A673 (cell line): ENCODE results near the gene METRNL. TPM values are rescaled to one million over a fixed set of nuclear protein-coding genes. Genes with fewer than 3 reads are reported as not detected.

Source experiments
- BruUV-seq: library from RNA; stranded (reverse); fragments of 400-500 nt; replicated peaks from 2 replicates; lab custom pipeline; 2021; lab: Mats Ljungman, UMichigan
- CTCF ChIA-PET: fragments of 300-600 bp; sonication (Branson Sonifier 250); formaldehyde crosslinking; loops from one replicate; lab custom pipeline; 2022; ENCODE audit warnings: antibody characterized with exemption; lab: Charles Lee
- POLR2A ChIA-PET: fragments of 300-600 bp; sonication (Branson Sonifier 250); formaldehyde crosslinking; loops from one replicate; lab custom pipeline; 2022; ENCODE audit warnings: antibody characterized with exemption; ENCODE audit not compliant: low non-redundant PET; lab: Charles Lee
- DNase-seq: peaks from one replicate; pipeline ENCODE4 v3.0.0-alpha.2; 2015; ENCODE audit warnings: low spot score
- H3K27ac ChIP-seq: fragments of 200-600 bp; sonication (generic); 2 replicates; pipeline ENCODE4 v1.5.1; 2016; ENCODE audit warnings: mixed run types, low read depth, mild to moderate bottlenecking, mixed read lengths, antibody characterized with exemption, low read length; ENCODE audit not compliant: poor library complexity, severe bottlenecking
- H3K27me3 ChIP-seq: fragments of 200-600 bp; sonication (generic); replicated peaks from 2 replicates; pipeline ENCODE4 v1.6.1; 2017; ENCODE audit warnings: mixed run types, low read depth, mild to moderate bottlenecking, mixed read lengths, antibody characterized with exemption, low read length; ENCODE audit not compliant: insufficient read depth, poor library complexity
- H3K36me3 ChIP-seq: fragments of 200-600 bp; sonication (generic); 2 replicates; pipeline ENCODE4 v1.6.1; 2016; ENCODE audit warnings: mixed run types, mild to moderate bottlenecking, mixed read lengths, antibody characterized with exemption, low read length; ENCODE audit not compliant: insufficient read depth, poor library complexity, severe bottlenecking
- H3K4me1 ChIP-seq: fragments of 200-600 bp; sonication (generic); 2 replicates; pipeline ENCODE4 v1.6.1; 2017; ENCODE audit warnings: mixed run types, mild to moderate bottlenecking, mixed read lengths, antibody characterized with exemption, low read length; ENCODE audit not compliant: insufficient read depth, poor library complexity, severe bottlenecking
- H3K4me3 ChIP-seq: fragments of 200-600 bp; sonication (generic); 2 replicates; pipeline ENCODE4 v1.5.1; 2016; ENCODE audit warnings: low read depth, mixed run types, mild to moderate bottlenecking, mixed read lengths, low read length; ENCODE audit not compliant: poor library complexity, severe bottlenecking
- H3K9me3 ChIP-seq: fragments of 200-600 bp; sonication (generic); 2 replicates; pipeline ENCODE4 v1.6.1; 2016; ENCODE audit warnings: mixed run types, low read depth, mild to moderate bottlenecking, mixed read lengths, antibody characterized with exemption, low read length; ENCODE audit not compliant: poor library complexity, severe bottlenecking
- CTCF ChIP-seq: fragments of 300-800, 200-600 bp; sonication (generic); conservative IDR thresholded peaks from 2 replicates; pipeline ENCODE4 v1.5.1; 2017; ENCODE audit warnings: low read depth, mild to moderate bottlenecking, antibody characterized with exemption, low read length, moderate library complexity, mixed read lengths
- EZH2 ChIP-seq: fragments of 200-600 bp; sonication (generic); IDR thresholded peaks from 2 replicates; pipeline ENCODE4 v1.6.1; 2017; ENCODE audit warnings: borderline replicate concordance, low read depth, mild to moderate bottlenecking, mixed read lengths, antibody characterized with exemption, low read length; ENCODE audit not compliant: poor library complexity, severe bottlenecking
- intact Hi-C: fragments of 100-400 bp; cut with micrococcal nuclease; formaldehyde crosslinking; loops from one replicate; pipeline ENCODE4 v1.10.0; 2022; ENCODE audit not compliant: unreplicated experiment
- total RNA-seq: library from RNA; stranded (reverse); gene quantifications from 2 replicates; pipeline ENCODE4 v1.2.3, GENCODE V29; 2021

The METRNL gene
- total RNA-seq, 1 experiment from 2014 or later: 16.5 TPM

- H3K27ac ChIP-seq: no peak overlapping the region
- TF ChIP-seq CTCF (no peak), EZH2 (no peak)
- H3K9me3 ChIP-seq: peaks cover 10% of the 10 kb centered on the region
- intact Hi-C loops: no loop called here
- ChIA-PET CTCF (no interaction called here), POLR2A (no interaction called here)
- no peaks in the 10 kb centered on the region for H3K27me3 ChIP-seq
- no peaks in the 10 kb centered on the region for H3K4me1 ChIP-seq
- no peak overlapping the region for H3K4me3 ChIP-seq
- BruUV-seq: no TSS peak
- H3K36me3 ChIP-seq: no peaks in the 10 kb centered on the region
- DNase-seq: no peak
Observed at GRCh38 chr17:83036193-83036592, 43.2 kb upstream of the METRNL start.

GRCh38 chr17:83036666-83037065 is 42.7 kb upstream of the METRNL start:
- Histone ChIP-seq H3K36me3 (peaks cover 2% of the 10 kb centered on the region), H3K27me3 (no peaks in the 10 kb centered on the region), H3K4me1 (no peaks in the 10 kb centered on the region), H3K4me3 (no peak overlapping the region), H3K9me3 (peaks cover 15% of the 10 kb centered on the region), H3K27ac (no peak overlapping the region)
- BruUV-seq: no TSS peak
- no peak for DNase-seq
- TF ChIP-seq EZH2 (no peak), CTCF (no peak)
- intact Hi-C loops: no loop called here
- CTCF ChIA-PET: no interaction called here
- POLR2A ChIA-PET: no interaction called here

GRCh38 chr17:83037084-83037873 is 42.1 kb upstream of the METRNL start:
- BruUV-seq: no TSS peak
- CTCF ChIA-PET: no interaction called here

More at GRCh38 chr17:83037084-83037873, 42.1 kb upstream of the METRNL start:
- peaks cover 21% of the 10 kb centered on the region for H3K9me3 ChIP-seq
- H3K36me3 ChIP-seq: peaks cover 6% of the 10 kb centered on the region
- no peaks in the 10 kb centered on the region for H3K27me3 ChIP-seq
- DNase-seq: no peak
- POLR2A ChIA-PET: no interaction called here
- H3K4me1 ChIP-seq: no peaks in the 10 kb centered on the region
- H3K4me3 ChIP-seq: no peak overlapping the region
- no peak overlapping the region for H3K27ac ChIP-seq
- intact Hi-C loops: no loop called here
- TF ChIP-seq CTCF (no peak), EZH2 (no peak)
